Sigmoid colon (tissue), 7 donors: ENCODE measurements around the gene ARF6. TPM values are rescaled to one million over a fixed set of nuclear protein-coding genes. Genes with fewer than 3 reads are reported as not detected.
"Not testable (repeated sequence)": the region's sequence is repeated elsewhere in the genome, so short reads cannot be mapped to it uniquely, and the experiment has no call there.

Experiments used
- DNase-seq: peaks from one replicate; pipeline ENCODE4 v3.0.0-alpha.2; 2019
- H3K27ac ChIP-seq, 4 donors: fragments of 200-600 bp; sonication (generic); one replicate each; pipeline ENCODE4 v1.5.1; 2016 to 2019; ENCODE audit warnings: mild to moderate bottlenecking in 1 of 4
- H3K27me3 ChIP-seq, 3 donors: fragments of 200-600 bp; sonication (generic); one replicate each; pipeline ENCODE4 v1.5.1; 2019; ENCODE audit warnings: mild to moderate bottlenecking in 1 of 3
- H3K36me3 ChIP-seq, 4 donors: fragments of 200-600 bp; sonication (generic); one replicate each; pipeline ENCODE4 v1.5.1; 2016 to 2019
- H3K4me1 ChIP-seq, 4 donors: fragments of 200-600 bp; sonication (generic); one replicate each; pipeline ENCODE4 v1.5.1; 2017 to 2019
- H3K4me3 ChIP-seq, 4 donors: fragments of 200-600 bp; sonication (generic); one replicate each; pipeline ENCODE4 v1.5.1; 2017 to 2019; ENCODE audit warnings: mild to moderate bottlenecking in 2 of 4, moderate library complexity in 1 of 4
- H3K9me3 ChIP-seq, 4 donors: fragments of 200-600 bp in 3 of 4; sonication (generic) in 3 of 4; one replicate each; pipeline versions ENCODE4 v1.5.1 to v1.6.1; 2013 to 2019
- CTCF ChIP-seq, 4 experiments: fragments of 450-650 bp in 3 of 4; fragments of 200-600 bp in 1 of 4; IDR thresholded peaks; one replicate each; pipeline ENCODE4 v1.5.1; 2016 to 2019; ENCODE audit warnings: antibody characterized with exemption in 4 of 4, mild to moderate bottlenecking in 3 of 4, moderate library complexity in 2 of 4
- EP300 ChIP-seq, 4 donors: sonication (generic); formaldehyde crosslinking; IDR thresholded peaks; one replicate each; pipeline ENCODE4 v1.6.1; 2017; ENCODE audit warnings: antibody characterized with exemption in 4 of 4
- POLR2A ChIP-seq, 2 donors: fragments of 450-650 bp; IDR thresholded peaks; one replicate each; pipeline ENCODE4 v1.6.1; 2016; ENCODE audit warnings: antibody characterized with exemption in 2 of 2, mild to moderate bottlenecking in 2 of 2, moderate library complexity in 2 of 2
- POLR2AphosphoS5 ChIP-seq, 4 donors: sonication (generic); formaldehyde crosslinking; IDR thresholded peaks; one replicate each; pipeline ENCODE4 v1.6.1; 2017; ENCODE audit warnings: antibody characterized with exemption in 4 of 4
- WGBS, 2 donors: extraction: QIAGEN DNeasy Blood & Tissue Kit; methylation state at CpG; one replicate each; pipeline ENCODE4 v1.1.7; 2013; 5-methylcytosine and 5-hydroxymethylcytosine counted together
- intact Hi-C: fragments of 100-400 bp; cut with DNase I; formaldehyde crosslinking; loops from one replicate; pipeline ENCODE4 v1.15.1; 2023
- polyA plus RNA-seq, 3 donors: library from polyadenylated mRNA; stranded (reverse); fragments of 200-250 nt; gene quantifications; one replicate each; pipeline ENCODE4 v1.2.3, GENCODE V29; 2013
- total RNA-seq, 4 donors: library from RNA; depleted of rRNA; stranded (reverse); fragments of >200 nt; gene quantifications; one replicate each; pipeline ENCODE4 v1.1.0, GENCODE V29; 2016
- donor health status: healthy with polysubstance abuse.
- donor health status: Bipolar disorder and iron deficiency.
- donor health status: healthy.

ARF6 gene
- total and polyA plus RNA-seq, 7 donors: 33.8 to 117 (median 45.6) TPM

- WGBS, 2 donors: 1% methylated on average over 4 of the region's 4 CpGs
- peaks cover 3 to 40% (median 25%) of the 10 kb centered on the region in 4 donors for H3K4me1 ChIP-seq
- no peaks in the 10 kb centered on the region for H3K36me3 ChIP-seq
- no peak overlapping the region for H3K4me3 ChIP-seq
- intact Hi-C loops: loop anchor here (1.0 to 10.0 kb wide), 3 partner anchors 239 to 449 kb away; partner anchors contain the start of genes DMAC2L, L2HGDH and SOS2
- no peaks in the 10 kb centered on the region for H3K27me3 ChIP-seq
- DNase-seq: peak; percentile 85
- no peaks in the 10 kb centered on the region for H3K9me3 ChIP-seq
- TF ChIP-seq POLR2A (IDR thresholded peaks at IDR 0.05): no peak
- TF ChIP-seq POLR2AphosphoS5 (IDR thresholded peaks at IDR 0.05): no peak
- TF ChIP-seq EP300 (IDR thresholded peaks at IDR 0.05): no peak
- TF ChIP-seq CTCF (IDR thresholded peaks at IDR 0.05): peak; percentile 61 to 81 (median 80)
- peak overlapping the region; percentile 96 to 98 (median 98) for H3K27ac ChIP-seq
These were observed 27.4 kb upstream of the ARF6 start for GRCh38 chr14:49865431-49865859.

GRCh38 chr14:49867831-49868719 lies 24.8 kb upstream of the ARF6 start:
- DNase-seq: peak; percentile 98
- H3K27ac ChIP-seq: peak overlapping the region; percentile 83 to 96 (median 92)
- no peaks in the 10 kb centered on the region for H3K27me3 ChIP-seq
- no peaks in the 10 kb centered on the region for H3K36me3 ChIP-seq
- WGBS, 2 donors: 0 to 1% methylated on average over 57 of the region's 57 CpGs
- no peaks in the 10 kb centered on the region for H3K9me3 ChIP-seq
- TF ChIP-seq POLR2A (IDR thresholded peaks at IDR 0.05) (peak; percentile 65 to 68), EP300 (IDR thresholded peaks at IDR 0.05) (peak in 1 of 4 donors; percentile 26), POLR2AphosphoS5 (IDR thresholded peaks at IDR 0.05) (peak; percentile 87 to 95 (median 90)), CTCF (IDR thresholded peaks at IDR 0.05) (no peak)
- peak overlapping the region; percentile 50 to 65 (median 60) for H3K4me3 ChIP-seq
- intact Hi-C loops: loop anchor here (1.0 to 10.0 kb wide), 3 partner anchors 24 to 447 kb away; partner anchors contain the start of genes DMAC2L, L2HGDH and SOS2
- H3K4me1 ChIP-seq: peaks cover 0 to 33% (median 21%) of the 10 kb centered on the region in 4 donors

- TF ChIP-seq POLR2A (IDR thresholded peaks at IDR 0.05): no peak
- DNase-seq: no peak
- H3K9me3 ChIP-seq: no peaks in the 10 kb centered on the region
- peak overlapping the region; percentile 83 to 96 (median 92) for H3K27ac ChIP-seq
- intact Hi-C loops: loop anchor here (1.0 to 10.0 kb wide), 3 partner anchors 24 to 446 kb away; partner anchors contain the start of genes DMAC2L, L2HGDH and SOS2
- H3K36me3 ChIP-seq: no peaks in the 10 kb centered on the region
- WGBS, 2 donors: 11 to 37% methylated on average over 5 of the region's 5 CpGs
- H3K4me3 ChIP-seq: peak overlapping the region; percentile 41 to 63 (median 54)
- H3K4me1 ChIP-seq: peaks cover 0 to 26% (median 19%) of the 10 kb centered on the region in 4 donors
- H3K27me3 ChIP-seq: no peaks in the 10 kb centered on the region
These were observed 24.2 kb upstream of the ARF6 start for GRCh38 chr14:49868720-49869114.

GRCh38 chr14:49870908-49871307 lies 22.0 kb upstream of the ARF6 start:
- TF ChIP-seq CTCF (IDR thresholded peaks at IDR 0.05): no peak
- TF ChIP-seq POLR2AphosphoS5 (IDR thresholded peaks at IDR 0.05): no peak
- WGBS, 2 donors: 69 to 93% methylated on average over 6 of the region's 6 CpGs
- Histone ChIP-seq H3K36me3 (no peaks in the 10 kb centered on the region), H3K9me3 (no peaks in the 10 kb centered on the region), H3K27ac (no peak overlapping the region), H3K4me3 (no peak overlapping the region), H3K27me3 (no peaks in the 10 kb centered on the region), H3K4me1 (peaks cover 0 to 14% (median 7%) of the 10 kb centered on the region in 4 donors)
- DNase-seq: no peak
- intact Hi-C loops: no loop called here

GRCh38 chr14:49873548-49873947 lies 19.3 kb upstream of the ARF6 start:
- H3K4me1 ChIP-seq, H3K27ac ChIP-seq, intact Hi-C loops, H3K4me3 ChIP-seq, H3K36me3 ChIP-seq, H3K9me3 ChIP-seq, DNase-seq, H3K27me3 ChIP-seq: not testable (repeated sequence)
- 82 to 87% methylated on average over 6 of the region's 6 CpGs for WGBS, 2 donors
